ENCODE data around the gene FAM135A.
A peak's percentile ranks its signal among the peaks of the same experiment; 100 is the strongest.

The FAM135A gene

GRCh38 chr6:70379473-70380013 is 33.8 kb upstream of the FAM135A start:
- Histone ChIP-seq H3K9me3 (ENCODE audit: control insufficient read depth in 2 of 2, low read length in 2 of 2) (no peaks in the 10 kb centered on the region), H3K27me3 (ENCODE audit: control insufficient read depth in 2 of 2, insufficient read depth in 2 of 2, low read length in 2 of 2) (no peaks in the 10 kb centered on the region), H3K4me1 (ENCODE audit: control insufficient read depth in 2 of 2, insufficient read depth in 2 of 2, low read length in 2 of 2) (peaks cover 0 to 12% of the 10 kb centered on the region in 2 donors), H3K27ac (ENCODE audit: low read depth in 2 of 2, low read length in 2 of 2) (peak overlapping the region in 1 of 2 donors; percentile 44), H3K4me3 (ENCODE audit: low read length in 2 of 2) (peak overlapping the region; percentile 22 to 36), H3K9ac (ENCODE audit: low read depth in 1 of 2, low read length in 2 of 2) (no peak overlapping the region), H3K36me3 (ENCODE audit: control insufficient read depth in 2 of 2, insufficient read depth in 2 of 2, low read length in 2 of 2) (no peaks in the 10 kb centered on the region)

- Histone ChIP-seq H3K9ac (ENCODE audit: low read depth in 1 of 2, low read length in 2 of 2) (no peak overlapping the region), H3K27me3 (ENCODE audit: control insufficient read depth in 2 of 2, insufficient read depth in 2 of 2, low read length in 2 of 2) (no peaks in the 10 kb centered on the region), H3K27ac (ENCODE audit: low read depth in 2 of 2, low read length in 2 of 2) (peak overlapping the region in 1 of 2 donors; percentile 44), H3K36me3 (ENCODE audit: control insufficient read depth in 2 of 2, insufficient read depth in 2 of 2, low read length in 2 of 2) (no peaks in the 10 kb centered on the region), H3K9me3 (ENCODE audit: control insufficient read depth in 2 of 2, low read length in 2 of 2) (no peaks in the 10 kb centered on the region), H3K4me3 (ENCODE audit: low read length in 2 of 2) (peak overlapping the region in 1 of 2 donors; percentile 36), H3K4me1 (ENCODE audit: control insufficient read depth in 2 of 2, insufficient read depth in 2 of 2, low read length in 2 of 2) (peaks cover 0 to 12% of the 10 kb centered on the region in 2 donors)
These were observed 33.1 kb upstream of the FAM135A start for GRCh38 chr6:70380252-70380651.

GRCh38 chr6:70380771-70381416 is 32.4 kb upstream of the FAM135A start:
- Histone ChIP-seq H3K4me3 (ENCODE audit: low read length in 2 of 2) (no peak overlapping the region), H3K27ac (ENCODE audit: low read depth in 2 of 2, low read length in 2 of 2) (no peak overlapping the region), H3K27me3 (ENCODE audit: control insufficient read depth in 2 of 2, insufficient read depth in 2 of 2, low read length in 2 of 2) (no peaks in the 10 kb centered on the region), H3K9me3 (ENCODE audit: control insufficient read depth in 2 of 2, low read length in 2 of 2) (no peaks in the 10 kb centered on the region), H3K36me3 (ENCODE audit: control insufficient read depth in 2 of 2, insufficient read depth in 2 of 2, low read length in 2 of 2) (no peaks in the 10 kb centered on the region), H3K4me1 (ENCODE audit: control insufficient read depth in 2 of 2, insufficient read depth in 2 of 2, low read length in 2 of 2) (peaks cover 0 to 12% of the 10 kb centered on the region in 2 donors), H3K9ac (ENCODE audit: low read depth in 1 of 2, low read length in 2 of 2) (no peak overlapping the region)

- Histone ChIP-seq H3K4me3 (ENCODE audit: low read length in 2 of 2) (no peak overlapping the region), H3K36me3 (ENCODE audit: control insufficient read depth in 2 of 2, insufficient read depth in 2 of 2, low read length in 2 of 2) (no peaks in the 10 kb centered on the region), H3K27me3 (ENCODE audit: control insufficient read depth in 2 of 2, insufficient read depth in 2 of 2, low read length in 2 of 2) (no peaks in the 10 kb centered on the region), H3K4me1 (ENCODE audit: control insufficient read depth in 2 of 2, insufficient read depth in 2 of 2, low read length in 2 of 2) (peaks cover 0 to 12% of the 10 kb centered on the region in 2 donors), H3K27ac (ENCODE audit: low read depth in 2 of 2, low read length in 2 of 2) (no peak overlapping the region), H3K9ac (ENCODE audit: low read depth in 1 of 2, low read length in 2 of 2) (no peak overlapping the region), H3K9me3 (ENCODE audit: control insufficient read depth in 2 of 2, low read length in 2 of 2) (no peaks in the 10 kb centered on the region)
These were observed 31.9 kb upstream of the FAM135A start for GRCh38 chr6:70381417-70381782.

GRCh38 chr6:70385901-70386300 is 27.4 kb upstream of the FAM135A start:
- Histone ChIP-seq H3K4me1 (ENCODE audit: control insufficient read depth in 2 of 2, insufficient read depth in 2 of 2, low read length in 2 of 2) (peaks cover 0 to under 1% of the 10 kb centered on the region in 2 donors), H3K9me3 (ENCODE audit: control insufficient read depth in 2 of 2, low read length in 2 of 2) (no peaks in the 10 kb centered on the region), H3K4me3 (ENCODE audit: low read length in 2 of 2) (no peak overlapping the region), H3K27me3 (ENCODE audit: control insufficient read depth in 2 of 2, insufficient read depth in 2 of 2, low read length in 2 of 2) (no peaks in the 10 kb centered on the region), H3K9ac (ENCODE audit: low read depth in 1 of 2, low read length in 2 of 2) (no peak overlapping the region), H3K36me3 (ENCODE audit: control insufficient read depth in 2 of 2, insufficient read depth in 2 of 2, low read length in 2 of 2) (no peaks in the 10 kb centered on the region), H3K27ac (ENCODE audit: low read depth in 2 of 2, low read length in 2 of 2) (no peak overlapping the region)

- Histone ChIP-seq H3K4me3 (ENCODE audit: low read length in 2 of 2) (no peak overlapping the region), H3K27me3 (ENCODE audit: control insufficient read depth in 2 of 2, insufficient read depth in 2 of 2, low read length in 2 of 2) (no peaks in the 10 kb centered on the region), H3K27ac (ENCODE audit: low read depth in 2 of 2, low read length in 2 of 2) (no peak overlapping the region), H3K9me3 (ENCODE audit: control insufficient read depth in 2 of 2, low read length in 2 of 2) (no peaks in the 10 kb centered on the region), H3K9ac (ENCODE audit: low read depth in 1 of 2, low read length in 2 of 2) (no peak overlapping the region), H3K36me3 (ENCODE audit: control insufficient read depth in 2 of 2, insufficient read depth in 2 of 2, low read length in 2 of 2) (no peaks in the 10 kb centered on the region), H3K4me1 (ENCODE audit: control insufficient read depth in 2 of 2, insufficient read depth in 2 of 2, low read length in 2 of 2) (peaks cover 6 to 10% of the 10 kb centered on the region in 2 donors)
These were observed 24.5 kb upstream of the FAM135A start for GRCh38 chr6:70388814-70389213.

- Histone ChIP-seq H3K36me3 (ENCODE audit: control insufficient read depth in 2 of 2, insufficient read depth in 2 of 2, low read length in 2 of 2) (no peaks in the 10 kb centered on the region), H3K9ac (ENCODE audit: low read depth in 1 of 2, low read length in 2 of 2) (no peak overlapping the region), H3K9me3 (ENCODE audit: control insufficient read depth in 2 of 2, low read length in 2 of 2) (no peaks in the 10 kb centered on the region), H3K4me1 (ENCODE audit: control insufficient read depth in 2 of 2, insufficient read depth in 2 of 2, low read length in 2 of 2) (peaks cover 6 to 10% of the 10 kb centered on the region in 2 donors), H3K4me3 (ENCODE audit: low read length in 2 of 2) (no peak overlapping the region), H3K27ac (ENCODE audit: low read depth in 2 of 2, low read length in 2 of 2) (no peak overlapping the region), H3K27me3 (ENCODE audit: control insufficient read depth in 2 of 2, insufficient read depth in 2 of 2, low read length in 2 of 2) (no peaks in the 10 kb centered on the region)
These were observed 24.0 kb upstream of the FAM135A start for GRCh38 chr6:70389261-70389660.

- no peak overlapping the region for H3K27ac ChIP-seq (ENCODE audit: low read depth in 2 of 2, low read length in 2 of 2)
- H3K9me3 ChIP-seq (ENCODE audit: control insufficient read depth in 2 of 2, low read length in 2 of 2): no peaks in the 10 kb centered on the region
- H3K4me3 ChIP-seq (ENCODE audit: low read length in 2 of 2): no peak overlapping the region
- H3K4me1 ChIP-seq (ENCODE audit: control insufficient read depth in 2 of 2, insufficient read depth in 2 of 2, low read length in 2 of 2): peaks cover 6 to 12% of the 10 kb centered on the region in 2 donors
- H3K36me3 ChIP-seq (ENCODE audit: control insufficient read depth in 2 of 2, insufficient read depth in 2 of 2, low read length in 2 of 2): no peaks in the 10 kb centered on the region
- no peak overlapping the region for H3K9ac ChIP-seq (ENCODE audit: low read depth in 1 of 2, low read length in 2 of 2)
- no peaks in the 10 kb centered on the region for H3K27me3 ChIP-seq (ENCODE audit: control insufficient read depth in 2 of 2, insufficient read depth in 2 of 2, low read length in 2 of 2)
These were observed 23.2 kb upstream of the FAM135A start for GRCh38 chr6:70390067-70390466.

GRCh38 chr6:70391492-70391891 is 21.8 kb upstream of the FAM135A start:
- Histone ChIP-seq H3K27ac (ENCODE audit: low read depth in 2 of 2, low read length in 2 of 2) (peak overlapping the region; percentile 28 to 38), H3K4me3 (ENCODE audit: low read length in 2 of 2) (peak overlapping the region in 1 of 2 donors; percentile 5), H3K9ac (ENCODE audit: low read depth in 1 of 2, low read length in 2 of 2) (peak overlapping the region in 1 of 2 donors; percentile 10), H3K4me1 (ENCODE audit: control insufficient read depth in 2 of 2, insufficient read depth in 2 of 2, low read length in 2 of 2) (peaks cover 15 to 24% of the 10 kb centered on the region in 2 donors), H3K36me3 (ENCODE audit: control insufficient read depth in 2 of 2, insufficient read depth in 2 of 2, low read length in 2 of 2) (no peaks in the 10 kb centered on the region), H3K9me3 (ENCODE audit: control insufficient read depth in 2 of 2, low read length in 2 of 2) (no peaks in the 10 kb centered on the region), H3K27me3 (ENCODE audit: control insufficient read depth in 2 of 2, insufficient read depth in 2 of 2, low read length in 2 of 2) (no peaks in the 10 kb centered on the region)

- Histone ChIP-seq H3K4me1 (ENCODE audit: control insufficient read depth in 2 of 2, insufficient read depth in 2 of 2, low read length in 2 of 2) (peaks cover 20 to 40% of the 10 kb centered on the region in 2 donors), H3K9ac (ENCODE audit: low read depth in 1 of 2, low read length in 2 of 2) (no peak overlapping the region), H3K36me3 (ENCODE audit: control insufficient read depth in 2 of 2, insufficient read depth in 2 of 2, low read length in 2 of 2) (no peaks in the 10 kb centered on the region), H3K4me3 (ENCODE audit: low read length in 2 of 2) (no peak overlapping the region), H3K27me3 (ENCODE audit: control insufficient read depth in 2 of 2, insufficient read depth in 2 of 2, low read length in 2 of 2) (no peaks in the 10 kb centered on the region), H3K27ac (ENCODE audit: low read depth in 2 of 2, low read length in 2 of 2) (peak overlapping the region in 1 of 2 donors; percentile 46), H3K9me3 (ENCODE audit: control insufficient read depth in 2 of 2, low read length in 2 of 2) (no peaks in the 10 kb centered on the region)
These were observed 18.6 kb upstream of the FAM135A start for GRCh38 chr6:70394518-70395300.
